ENCODE results near the gene DUSP10.

DNA sequence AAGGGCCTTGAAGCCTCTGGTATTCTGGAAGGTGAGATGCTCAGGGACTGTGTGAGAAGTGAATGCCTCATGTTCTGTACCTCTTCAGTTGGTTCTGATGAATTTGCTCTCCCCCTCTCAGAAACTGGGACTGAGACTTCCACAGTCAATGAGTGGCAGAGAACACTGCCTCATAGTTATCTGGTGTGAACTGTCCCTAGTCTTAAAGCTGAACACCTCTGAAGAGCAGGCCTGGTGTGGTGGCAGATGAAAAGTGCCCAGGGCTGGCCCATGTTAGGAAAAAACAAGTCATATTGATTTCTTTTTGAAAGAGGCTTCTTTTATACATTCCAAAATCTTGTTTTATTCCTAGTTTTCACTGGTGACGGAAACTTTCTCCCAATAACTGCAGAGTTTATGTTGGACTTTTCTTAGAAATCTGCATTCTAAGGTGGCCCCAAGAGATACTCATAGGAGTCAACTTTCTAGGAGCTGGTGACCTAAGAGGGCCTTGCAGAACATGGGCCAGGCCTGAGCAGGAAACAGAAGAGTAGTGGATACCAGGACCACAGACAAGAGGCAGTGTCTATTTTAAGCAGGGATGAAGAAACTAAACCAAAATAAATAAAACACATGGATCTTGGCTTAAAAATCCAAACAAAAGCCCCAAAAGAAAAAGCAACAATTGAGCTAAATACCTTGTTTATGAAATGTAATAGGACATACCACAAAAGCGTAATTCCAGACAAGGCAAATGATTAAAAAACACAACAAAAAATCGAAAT lies 19.5 kb downstream of the DUSP10 start:
- TF ChIP-seq, protein P1, sequence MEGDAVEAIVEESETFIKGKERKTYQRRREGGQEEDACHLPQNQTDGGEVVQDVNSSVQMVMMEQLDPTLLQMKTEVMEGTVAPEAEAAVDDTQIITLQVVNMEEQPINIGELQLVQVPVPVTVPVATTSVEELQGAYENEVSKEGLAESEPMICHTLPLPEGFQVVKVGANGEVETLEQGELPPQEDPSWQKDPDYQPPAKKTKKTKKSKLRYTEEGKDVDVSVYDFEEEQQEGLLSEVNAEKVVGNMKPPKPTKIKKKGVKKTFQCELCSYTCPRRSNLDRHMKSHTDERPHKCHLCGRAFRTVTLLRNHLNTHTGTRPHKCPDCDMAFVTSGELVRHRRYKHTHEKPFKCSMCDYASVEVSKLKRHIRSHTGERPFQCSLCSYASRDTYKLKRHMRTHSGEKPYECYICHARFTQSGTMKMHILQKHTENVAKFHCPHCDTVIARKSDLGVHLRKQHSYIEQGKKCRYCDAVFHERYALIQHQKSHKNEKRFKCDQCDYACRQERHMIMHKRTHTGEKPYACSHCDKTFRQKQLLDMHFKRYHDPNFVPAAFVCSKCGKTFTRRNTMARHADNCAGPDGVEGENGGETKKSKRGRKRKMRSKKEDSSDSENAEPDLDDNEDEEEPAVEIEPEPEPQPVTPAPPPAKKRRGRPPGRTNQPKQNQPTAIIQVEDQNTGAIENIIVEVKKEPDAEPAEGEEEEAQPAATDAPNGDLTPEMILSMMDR (IDR thresholded peaks at IDR 0.05) = no peak
- TF ChIP-seq POLR2A (IDR thresholded peaks at IDR 0.05) = no peak
- no peak for TF ChIP-seq POLR2AphosphoS5 (IDR thresholded peaks at IDR 0.05)
- no peak for TF ChIP-seq EP300 (IDR thresholded peaks at IDR 0.05)
